Right renal pelvis (tissue), 4 donors: ENCODE results near the gene RAP1GAP. TPM values are rescaled to one million over a fixed set of nuclear protein-coding genes. Genes with fewer than 3 reads are reported as not detected.

Experiments used
- DNase-seq, 4 donors: peaks; one replicate each; pipeline ENCODE4 v3.0.0-alpha.2; 2013; ENCODE audit warnings: low read depth in 4 of 4, low spot score in 3 of 4, missing footprints in 1 of 4
- polyA plus RNA-seq, 4 donors: library from polyadenylated mRNA; unstranded; fragments of 120-200 nt; gene quantifications; one replicate each; pipeline ENCODE4 v1.2.1, GENCODE V29; 2013; ENCODE audit not compliant: insufficient read length in 4 of 4

Gene RAP1GAP
- 10 to 100 TPM; 18.8 to 26.4 (median 22.6) TPM for polyA plus RNA-seq

GRCh38 chr1:21669258-21670058 is at the start of gene RAP1GAP:
TSS of gene RAP1GAP (minus strand) at chr1:21669357. CDS start at chr1:21620032, 49,325 bp downstream.
- DNase-seq, result no peak

GRCh38 chr1:21716169-21716568 is 47.0 kb upstream of the RAP1GAP start:
- DNase-seq, result no peak

- DNase-seq, result no peak
These were observed 38.7 kb upstream of the RAP1GAP start for GRCh38 chr1:21707891-21708290.

- DNase-seq, result no peak
These were observed 38.1 kb upstream of the RAP1GAP start for GRCh38 chr1:21707086-21707840.

- no peak for DNase-seq
These were observed 37.1 kb upstream of the RAP1GAP start for GRCh38 chr1:21706151-21706835.

GRCh38 chr1:21705303-21705980 is 36.3 kb upstream of the RAP1GAP start:
- no peak for DNase-seq

- no peak for DNase-seq
These were observed 35.0 kb upstream of the RAP1GAP start for GRCh38 chr1:21704145-21704544.

- DNase-seq, result peak in 2 of 4 donors; percentile 3 to 5
These were observed 34.3 kb upstream of the RAP1GAP start for GRCh38 chr1:21703318-21703963.

GRCh38 chr1:21702780-21703179 is 33.6 kb upstream of the RAP1GAP start:
- DNase-seq, result no peak

- no peak for DNase-seq
These were observed 32.2 kb upstream of the RAP1GAP start for GRCh38 chr1:21701401-21701800.

GRCh38 chr1:21700094-21700493 is 30.9 kb upstream of the RAP1GAP start:
- DNase-seq, result no peak

- no peak for DNase-seq
These were observed 27.8 kb upstream of the RAP1GAP start for GRCh38 chr1:21696931-21697330.

GRCh38 chr1:21693732-21694131 is 24.6 kb upstream of the RAP1GAP start:
- no peak for DNase-seq

GRCh38 chr1:21691739-21692138 is 22.6 kb upstream of the RAP1GAP start:
- DNase-seq, result no peak

- no peak for DNase-seq
These were observed 20.7 kb upstream of the RAP1GAP start for GRCh38 chr1:21689661-21690372.

GRCh38 chr1:21687081-21687529 is 17.9 kb upstream of the RAP1GAP start:
- DNase-seq, result no peak

- no peak for DNase-seq
These were observed 17.0 kb upstream of the RAP1GAP start for GRCh38 chr1:21685946-21686678.

- no peak for DNase-seq
These were observed 12.3 kb upstream of the RAP1GAP start for GRCh38 chr1:21681426-21681825.

GRCh38 chr1:21680918-21681317 is 11.8 kb upstream of the RAP1GAP start:
- DNase-seq, result no peak
